Left forelimb (tissue), 1 donor: ENCODE results near the gene CERS1.

Experiments used
- DNase-seq: peaks from one replicate; pipeline ENCODE4 v3.0.0-alpha.2; 2018; ENCODE audit warnings: low spot score

Gene CERS1

DNA sequence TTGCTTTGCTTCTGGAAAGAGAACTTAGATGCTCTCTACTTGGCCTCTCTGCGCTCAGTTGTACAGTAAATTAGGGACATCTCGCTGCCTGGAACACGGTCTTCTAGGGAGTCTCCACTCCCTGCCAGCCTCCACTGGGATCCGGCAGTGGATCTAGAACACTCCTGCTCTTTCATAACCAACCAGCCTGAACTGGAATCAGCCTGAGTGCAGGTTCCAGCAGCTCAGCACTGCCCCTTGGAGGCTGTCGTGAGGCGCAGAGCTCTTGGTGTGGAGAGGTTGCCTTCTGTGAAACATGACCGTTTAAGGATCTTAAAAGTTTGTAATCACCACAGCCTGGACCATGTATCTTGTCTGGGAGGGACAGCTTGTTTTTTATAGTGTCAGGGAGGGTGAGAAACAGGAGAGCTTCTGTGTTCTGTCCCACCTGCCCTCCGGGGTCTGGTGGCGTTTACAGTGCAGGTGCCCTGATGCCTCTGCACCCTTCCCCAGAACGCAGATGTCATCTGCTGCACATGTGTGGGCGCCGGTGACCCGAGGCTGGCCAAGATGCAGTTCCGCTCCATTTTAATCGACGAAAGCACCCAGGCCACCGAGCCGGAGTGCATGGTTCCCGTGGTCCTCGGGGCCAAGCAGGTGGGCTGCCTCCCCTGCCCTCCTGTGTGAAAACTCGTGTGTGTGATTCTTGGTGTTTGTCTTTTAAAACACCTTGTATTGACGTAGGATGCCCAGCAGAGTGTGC lies 39.4 kb downstream of the CERS1 start:
- no peak for DNase-seq

DNA sequence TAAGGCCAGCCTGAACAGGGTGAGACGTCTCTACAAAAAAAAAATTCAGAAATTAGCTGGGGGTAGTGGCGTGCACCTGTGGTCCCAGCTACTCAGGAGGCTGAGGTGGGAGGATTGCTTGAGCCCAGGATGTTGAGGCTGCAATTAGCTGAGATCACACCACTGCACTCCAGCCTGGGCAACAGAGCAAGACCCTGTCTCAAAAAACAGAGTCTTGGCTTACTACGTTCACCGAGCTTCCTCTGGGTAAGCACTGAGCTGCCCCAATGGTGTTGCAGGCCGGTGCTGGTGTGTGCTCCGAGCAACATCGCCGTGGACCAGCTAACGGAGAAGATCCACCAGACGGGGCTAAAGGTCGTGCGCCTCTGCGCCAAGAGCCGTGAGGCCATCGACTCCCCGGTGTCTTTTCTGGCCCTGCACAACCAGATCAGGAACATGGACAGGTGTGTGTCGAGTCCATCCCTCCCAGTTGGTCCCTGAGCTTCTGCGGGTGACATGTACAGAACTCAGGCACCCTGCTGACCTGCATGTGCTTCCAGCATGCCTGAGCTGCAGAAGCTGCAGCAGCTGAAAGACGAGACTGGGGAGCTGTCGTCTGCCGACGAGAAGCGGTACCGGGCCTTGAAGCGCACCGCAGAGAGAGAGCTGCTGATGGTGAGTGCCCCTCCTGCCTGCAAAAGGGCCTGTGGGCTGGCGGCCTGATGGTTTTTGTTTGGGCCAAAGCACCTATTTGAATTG lies 40.1 kb downstream of the CERS1 start:
- DNase-seq, result no peak

DNA sequence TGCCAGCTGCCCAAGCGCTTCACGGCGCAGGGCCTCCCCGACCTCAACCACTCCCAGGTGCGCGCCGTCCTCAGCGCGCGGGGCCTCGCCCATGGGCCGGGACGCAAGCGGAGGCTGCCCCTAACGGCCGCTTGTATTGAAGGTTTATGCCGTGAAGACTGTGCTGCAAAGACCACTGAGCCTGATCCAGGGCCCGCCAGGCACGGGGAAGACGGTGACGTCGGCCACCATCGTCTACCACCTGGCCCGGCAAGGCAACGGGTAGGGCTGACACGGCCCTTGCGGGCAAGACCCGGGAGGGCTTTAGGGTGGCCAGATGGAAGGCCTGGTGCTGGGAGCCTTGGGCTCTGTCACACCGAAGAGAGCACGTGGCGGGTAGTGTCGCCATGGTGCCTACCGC lies 41.0 kb downstream of the CERS1 start:
- DNase-seq, result no peak

DNA sequence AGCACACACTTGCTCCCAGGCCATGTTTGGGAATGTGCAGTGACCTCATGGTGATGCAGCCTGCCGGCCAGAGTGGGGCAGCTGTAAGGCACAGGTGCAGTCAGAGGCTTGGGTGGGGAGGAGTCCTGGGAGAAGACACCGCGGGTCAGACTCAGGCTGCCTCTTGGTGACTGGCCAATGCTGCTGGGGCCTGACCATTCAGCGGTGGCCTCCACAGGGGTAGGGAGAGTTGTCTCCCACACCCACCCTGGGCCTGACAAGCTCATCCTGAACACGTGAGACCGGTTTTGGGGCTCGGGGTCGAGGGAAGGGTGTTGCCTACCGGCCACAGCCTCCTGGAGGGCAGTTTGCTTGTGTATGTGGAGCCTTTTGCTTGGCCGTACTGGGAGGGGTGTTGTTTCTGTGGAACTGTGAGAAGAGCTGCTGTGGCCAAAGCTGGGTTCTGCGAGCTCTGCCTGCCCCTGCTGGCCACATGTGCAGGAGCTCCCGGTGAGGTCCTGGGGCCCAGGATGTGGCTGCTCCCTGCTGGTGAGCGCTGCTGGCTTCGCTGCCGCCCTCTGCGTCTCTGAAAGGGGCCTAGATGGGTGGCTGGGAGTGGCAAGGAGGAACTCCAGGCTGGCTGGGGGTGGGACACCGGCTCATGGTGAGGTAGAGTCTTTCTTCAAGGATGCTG lies 42.1 kb downstream of the CERS1 start:
- DNase-seq, result no peak

DNA sequence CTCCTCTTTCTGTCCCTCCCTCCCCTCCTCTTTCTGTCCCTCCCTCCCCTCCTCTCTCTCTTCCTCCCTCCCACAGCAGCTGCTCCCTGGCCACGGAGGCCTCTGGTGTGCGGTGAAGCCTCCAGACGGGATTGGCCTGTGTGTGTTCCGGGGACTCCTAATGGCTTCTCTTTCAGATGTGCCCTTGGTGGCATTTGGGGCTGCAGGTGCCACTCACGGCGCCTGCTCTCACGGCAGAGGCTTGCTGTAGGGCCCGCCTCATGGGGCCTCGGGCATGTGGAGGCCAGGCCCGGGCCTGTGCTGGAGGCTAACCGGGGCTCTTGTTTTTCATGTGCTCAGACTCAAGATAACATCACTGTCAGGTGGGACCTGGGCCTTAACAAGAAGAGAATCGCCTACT lies 43.3 kb downstream of the CERS1 start:
- no peak for DNase-seq

DNA sequence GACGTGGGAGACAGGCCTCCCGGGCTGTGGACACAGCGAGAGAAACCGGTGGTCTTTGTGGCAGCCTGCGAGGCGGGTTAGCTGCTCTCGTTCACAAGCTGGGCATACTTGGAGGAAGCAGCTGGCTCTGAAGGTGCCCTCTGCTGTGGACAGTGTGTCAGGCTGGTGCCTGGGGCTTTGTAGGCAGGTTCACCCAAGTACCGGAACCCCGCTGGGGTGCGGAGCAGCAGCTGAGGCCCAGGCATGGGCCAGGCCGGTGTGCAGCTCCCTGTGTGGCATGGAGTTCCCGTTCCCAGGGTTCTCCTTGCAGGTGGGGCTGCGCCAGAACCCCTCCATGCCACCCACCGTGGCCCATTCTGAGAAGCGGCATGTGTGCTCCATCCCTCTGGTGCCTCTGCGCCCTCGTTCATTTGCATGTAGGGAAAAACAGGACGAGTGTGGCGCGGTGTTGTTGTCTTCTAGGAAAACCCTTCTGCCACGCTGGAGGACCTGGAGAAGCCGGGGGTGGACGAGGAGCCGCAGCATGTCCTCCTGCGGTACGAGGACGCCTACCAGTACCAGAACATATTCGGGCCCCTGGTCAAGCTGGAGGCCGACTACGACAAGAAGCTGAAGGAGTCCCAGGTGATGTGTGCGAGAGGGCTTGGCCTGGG lies 44.2 kb downstream of the CERS1 start:
- no peak for DNase-seq

DNA sequence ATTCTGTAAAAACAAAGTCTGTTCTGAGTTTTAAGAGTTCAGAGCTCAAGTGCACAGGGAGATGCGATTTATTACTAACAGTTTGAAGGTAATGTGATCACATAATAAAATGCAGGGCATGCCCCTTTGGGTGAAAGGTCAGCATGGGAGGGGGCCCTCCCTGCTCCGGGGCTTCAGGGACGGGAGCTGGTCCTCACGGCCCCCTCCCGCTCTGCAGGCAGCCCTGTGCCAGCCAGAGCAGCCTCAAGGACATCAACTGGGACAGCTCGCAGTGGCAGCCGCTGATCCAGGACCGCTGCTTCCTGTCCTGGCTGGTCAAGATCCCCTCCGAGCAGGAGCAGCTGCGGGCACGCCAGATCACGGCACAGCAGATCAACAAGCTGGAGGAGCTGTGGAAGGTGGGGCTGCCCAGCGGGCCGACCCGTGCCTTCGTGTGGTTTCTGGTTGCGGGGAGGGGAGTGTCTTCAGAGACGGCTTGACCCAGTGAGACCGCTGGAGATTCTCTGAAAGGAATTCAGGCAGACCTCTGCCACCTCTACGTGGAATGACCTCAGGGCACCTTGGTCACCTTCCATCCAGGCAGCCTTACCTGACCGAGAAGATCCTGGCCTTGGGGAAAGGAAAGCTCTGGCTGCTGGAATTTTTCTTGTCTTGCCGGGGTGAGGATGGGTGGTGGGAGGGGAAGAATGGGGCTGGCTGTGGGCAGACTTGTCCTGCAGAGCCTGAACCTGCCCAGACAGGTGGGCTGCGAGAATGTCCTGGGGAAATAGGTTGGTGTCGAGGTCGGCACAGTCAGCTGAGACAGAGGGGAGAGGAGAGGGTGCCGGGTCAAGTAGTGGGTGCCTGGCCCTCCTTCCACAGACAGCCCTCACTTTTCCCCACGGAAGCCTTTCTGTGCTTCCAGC lies 45.2 kb downstream of the CERS1 start:
- DNase-seq, result no peak

DNA sequence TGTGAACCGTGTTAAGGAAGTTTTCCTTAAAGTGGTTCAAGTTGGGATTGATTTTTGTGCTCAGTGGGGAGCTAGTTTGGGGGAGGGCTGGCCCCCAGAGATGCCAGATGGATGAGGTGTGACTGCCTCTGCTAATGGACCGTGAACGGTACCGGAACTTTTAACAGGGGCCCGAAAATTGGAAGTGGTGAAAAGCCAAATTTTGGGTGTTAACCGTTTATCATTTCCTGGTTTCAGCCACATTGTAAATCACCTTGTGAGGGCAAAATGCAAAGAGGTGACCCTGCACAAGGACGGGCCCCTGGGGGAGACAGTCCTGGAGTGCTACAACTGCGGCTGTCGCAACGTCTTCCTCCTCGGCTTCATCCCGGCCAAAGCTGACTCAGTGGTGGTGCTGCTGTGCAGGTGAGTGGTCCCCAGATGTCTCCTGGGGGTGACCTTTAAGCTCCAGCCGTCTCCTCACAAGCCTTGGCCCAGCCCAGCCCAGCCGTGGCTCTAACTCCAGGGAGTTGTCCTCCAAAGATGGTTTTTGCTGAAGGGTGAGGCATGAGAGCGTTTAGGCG lies 46.0 kb downstream of the CERS1 start:
- DNase-seq, result no peak

DNA sequence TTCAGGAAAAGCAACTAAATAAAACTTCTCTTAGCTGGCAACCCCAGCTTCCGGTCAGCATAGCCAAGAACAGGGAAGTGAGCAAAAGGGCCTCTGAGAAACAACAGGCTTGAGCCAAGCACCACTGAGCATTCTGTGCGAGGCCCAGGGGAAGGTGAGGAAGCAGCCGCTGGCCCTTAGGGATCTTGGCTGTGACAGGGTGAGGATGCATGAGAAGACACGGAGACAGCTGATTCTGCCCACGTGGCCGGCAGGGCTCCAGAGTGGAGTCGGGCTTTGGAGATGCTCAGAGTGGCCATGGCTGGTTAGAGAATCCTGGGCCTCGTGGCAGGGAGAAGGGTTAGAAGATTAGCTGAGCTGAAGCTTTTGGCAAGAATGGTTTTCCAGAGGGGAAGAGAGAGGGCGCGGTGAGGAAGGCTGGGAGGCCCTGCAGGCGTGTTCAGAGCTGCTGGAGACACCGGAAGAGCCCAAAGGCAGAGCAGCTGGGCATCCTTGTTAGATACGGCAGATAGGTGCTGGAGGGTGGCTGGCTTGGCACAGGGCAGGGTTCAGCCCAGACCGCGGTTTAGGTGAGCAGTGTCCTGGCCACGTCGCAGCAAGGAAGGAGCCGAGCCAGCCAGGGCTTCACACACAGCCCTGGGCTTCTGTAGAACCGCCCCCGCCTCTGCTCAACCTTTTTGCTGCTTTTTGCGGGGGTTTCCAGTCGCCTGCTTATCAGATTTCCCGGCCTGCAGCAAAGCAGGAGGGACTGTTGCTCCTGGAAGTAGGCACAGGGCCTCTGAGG lies 46.9 kb downstream of the CERS1 start:
- DNase-seq, result no peak

DNA sequence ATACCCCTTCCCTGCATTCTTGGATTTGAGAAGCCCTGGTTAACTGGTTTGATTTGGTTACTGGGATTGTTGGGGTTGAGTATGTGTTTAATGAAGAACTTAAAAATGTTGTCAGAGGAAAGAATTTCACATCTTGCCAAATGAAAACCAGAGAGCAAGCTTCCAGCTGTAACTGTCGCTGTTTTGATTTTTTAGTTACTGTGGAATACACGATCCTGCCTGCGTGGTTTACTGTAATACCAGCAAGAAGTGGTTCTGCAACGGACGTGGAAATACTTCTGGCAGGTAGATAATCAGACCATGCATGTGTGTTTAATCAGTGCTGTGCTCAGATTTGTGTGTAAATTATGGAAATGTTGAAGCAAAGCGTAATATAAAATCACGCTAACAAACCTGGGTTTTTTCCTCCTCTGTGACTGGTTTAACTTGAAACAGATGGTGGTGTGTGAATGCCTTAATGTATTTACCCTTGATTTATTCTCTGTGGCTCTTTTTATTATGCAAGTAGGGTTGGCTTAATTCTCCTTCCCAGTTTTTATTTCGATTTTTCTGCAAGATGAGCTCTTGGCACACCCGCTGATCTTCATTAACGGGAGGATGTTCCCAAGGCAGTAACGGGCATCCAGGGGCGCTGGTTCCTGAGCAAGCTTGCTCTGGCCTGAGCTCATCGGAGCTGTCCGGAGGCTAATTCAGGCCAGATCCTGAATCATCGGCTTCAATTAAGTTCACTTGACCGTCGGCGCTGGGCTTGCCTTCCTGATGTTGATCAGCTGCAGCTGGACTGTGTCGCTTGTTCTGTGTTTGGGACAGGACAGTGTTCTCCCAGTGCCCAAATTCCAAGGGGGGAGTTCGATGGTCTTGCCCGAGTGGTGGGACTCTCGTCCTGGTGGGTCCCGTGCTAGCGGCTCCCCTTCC lies 48.2 kb downstream of the CERS1 start:
- DNase-seq, result no peak

DNA sequence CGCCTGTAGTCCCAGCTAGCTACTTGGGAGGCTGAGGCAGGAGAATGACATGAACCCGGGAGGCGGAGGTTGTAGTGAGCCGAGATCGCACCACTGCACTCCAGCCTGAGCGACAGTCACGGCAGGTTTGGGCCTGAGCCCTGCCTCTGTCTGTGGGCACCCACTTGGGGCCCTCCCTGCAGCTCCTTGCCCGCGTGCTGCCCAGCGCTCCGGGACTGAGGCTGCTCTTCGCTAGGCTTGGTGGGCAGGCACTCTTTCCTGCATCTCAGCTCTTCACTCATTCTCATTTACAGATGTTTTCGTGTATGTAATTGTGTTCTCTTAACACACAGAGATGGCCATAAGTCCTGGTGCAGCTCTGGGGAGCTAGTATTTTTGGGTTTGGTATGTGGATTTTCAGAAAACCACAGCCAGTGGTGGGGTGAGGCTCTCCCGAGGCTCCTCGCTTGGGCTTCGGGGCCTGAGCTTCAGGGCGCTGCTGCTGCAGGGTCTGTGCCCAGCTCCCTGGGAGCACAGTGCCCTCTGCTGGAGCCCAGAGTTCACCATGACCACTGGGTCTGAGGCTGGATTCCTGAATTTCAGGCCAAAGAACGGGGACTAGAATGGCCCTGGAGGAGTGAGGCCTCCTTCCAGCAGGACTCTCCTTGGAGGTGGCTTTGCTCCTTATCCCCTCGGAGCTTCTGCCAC lies 49.0 kb downstream of the CERS1 start:
- DNase-seq, result no peak

DNA sequence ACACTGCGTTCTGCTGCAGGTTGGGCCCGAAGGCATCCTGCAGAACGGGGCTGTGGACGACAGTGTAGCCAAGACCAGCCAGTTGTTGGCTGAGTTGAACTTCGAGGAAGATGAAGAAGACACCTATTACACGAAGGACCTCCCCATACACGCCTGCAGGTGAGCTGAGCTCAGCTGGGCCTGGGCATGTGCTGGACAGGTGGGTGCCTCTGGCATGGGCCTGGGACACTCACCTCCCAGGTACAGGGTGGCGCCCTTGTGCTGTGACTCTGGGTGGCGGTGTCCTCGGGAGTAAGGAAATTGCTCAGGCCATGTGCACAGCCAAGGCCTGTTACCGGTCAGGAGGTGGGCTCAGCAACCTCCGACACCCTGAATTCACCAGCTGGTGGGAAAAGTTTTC lies 50.0 kb downstream of the CERS1 start:
- no peak for DNase-seq

DNA sequence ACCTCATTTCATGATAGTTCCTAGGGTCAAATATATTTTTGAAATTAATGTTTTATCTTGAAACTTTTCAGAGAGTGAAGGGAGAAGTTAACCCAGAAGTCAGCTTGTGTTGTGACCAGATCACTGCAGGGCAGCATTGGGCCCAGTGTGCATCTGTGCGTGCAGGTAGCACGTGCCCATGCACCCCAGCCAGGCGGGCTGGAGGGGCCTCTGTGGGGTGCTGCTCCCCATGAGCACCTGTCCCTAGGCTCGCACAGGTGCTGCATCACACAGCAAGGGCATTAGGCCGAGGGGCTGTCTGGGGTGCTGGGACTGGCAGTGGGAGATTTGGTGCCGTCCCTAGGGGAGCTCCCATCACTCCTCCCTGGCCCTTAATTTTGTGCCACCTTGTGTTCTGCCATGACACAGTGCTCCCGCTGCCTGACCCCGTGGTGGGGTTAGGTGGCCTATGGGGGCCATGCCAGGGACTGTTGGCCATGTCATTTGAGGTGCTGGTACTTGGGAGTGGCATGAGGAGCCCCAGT lies 51.1 kb downstream of the CERS1 start:
- DNase-seq, result no peak

DNA sequence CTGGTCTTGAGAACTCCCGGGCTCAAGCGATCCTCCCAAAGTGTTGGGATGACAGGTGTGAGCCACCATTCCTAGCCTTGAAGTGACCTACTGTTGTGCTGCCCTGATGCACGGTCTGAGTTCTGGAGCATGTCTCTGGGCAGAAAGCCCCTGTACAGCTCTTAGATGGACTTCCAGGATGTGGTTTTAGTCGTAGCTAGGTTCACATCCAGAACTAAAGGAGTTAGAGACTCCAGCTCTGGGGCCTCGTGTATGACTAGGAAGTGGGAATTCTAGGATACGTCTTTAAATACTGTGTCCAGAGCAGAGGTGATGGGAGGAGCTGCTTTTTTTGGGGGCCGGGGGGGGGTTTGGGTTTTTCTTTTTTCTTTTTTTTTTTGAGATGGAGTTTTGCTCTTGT lies 52.0 kb downstream of the CERS1 start:
- no peak for DNase-seq

DNA sequence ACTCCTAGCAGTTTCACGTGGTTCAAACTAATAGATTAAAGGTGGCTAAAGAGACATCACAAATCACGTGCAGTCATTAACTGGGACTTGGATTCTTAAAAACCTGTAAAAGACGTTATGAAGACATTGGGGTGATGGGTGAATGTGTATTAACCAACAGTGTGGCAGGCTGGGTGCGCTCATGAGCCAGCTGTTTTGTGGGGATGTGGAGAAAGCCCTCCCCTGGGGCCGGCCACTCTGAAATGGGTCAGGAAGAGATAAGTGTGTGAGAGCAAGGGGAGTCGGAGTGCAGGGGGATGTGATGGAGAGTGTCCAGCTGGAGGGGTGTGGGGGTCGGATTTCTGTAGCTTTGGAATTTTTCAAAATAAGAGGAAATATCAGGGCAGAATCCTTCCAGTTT lies 53.8 kb downstream of the CERS1 start:
- DNase-seq, result no peak

DNA sequence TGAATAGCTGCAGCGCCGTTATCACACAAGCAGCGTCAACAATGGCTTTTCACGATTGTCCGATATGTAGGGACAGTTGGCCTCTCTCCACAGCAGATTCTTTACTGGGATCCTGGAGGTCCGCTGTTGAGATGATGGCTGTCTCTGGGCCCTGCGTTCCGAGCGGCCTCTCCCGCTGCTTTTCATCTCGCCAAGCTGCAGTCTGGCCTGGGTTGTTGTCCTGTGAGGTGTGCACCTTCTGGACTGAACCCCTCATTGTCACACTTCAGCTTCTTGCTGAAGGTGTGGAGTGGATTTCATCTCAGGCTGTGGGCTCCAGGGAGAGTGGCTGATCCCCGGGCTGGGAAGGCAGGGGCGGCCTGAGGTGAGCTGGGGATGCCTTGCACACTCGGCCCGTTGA lies 54.6 kb downstream of the CERS1 start:
- DNase-seq, result no peak

DNA sequence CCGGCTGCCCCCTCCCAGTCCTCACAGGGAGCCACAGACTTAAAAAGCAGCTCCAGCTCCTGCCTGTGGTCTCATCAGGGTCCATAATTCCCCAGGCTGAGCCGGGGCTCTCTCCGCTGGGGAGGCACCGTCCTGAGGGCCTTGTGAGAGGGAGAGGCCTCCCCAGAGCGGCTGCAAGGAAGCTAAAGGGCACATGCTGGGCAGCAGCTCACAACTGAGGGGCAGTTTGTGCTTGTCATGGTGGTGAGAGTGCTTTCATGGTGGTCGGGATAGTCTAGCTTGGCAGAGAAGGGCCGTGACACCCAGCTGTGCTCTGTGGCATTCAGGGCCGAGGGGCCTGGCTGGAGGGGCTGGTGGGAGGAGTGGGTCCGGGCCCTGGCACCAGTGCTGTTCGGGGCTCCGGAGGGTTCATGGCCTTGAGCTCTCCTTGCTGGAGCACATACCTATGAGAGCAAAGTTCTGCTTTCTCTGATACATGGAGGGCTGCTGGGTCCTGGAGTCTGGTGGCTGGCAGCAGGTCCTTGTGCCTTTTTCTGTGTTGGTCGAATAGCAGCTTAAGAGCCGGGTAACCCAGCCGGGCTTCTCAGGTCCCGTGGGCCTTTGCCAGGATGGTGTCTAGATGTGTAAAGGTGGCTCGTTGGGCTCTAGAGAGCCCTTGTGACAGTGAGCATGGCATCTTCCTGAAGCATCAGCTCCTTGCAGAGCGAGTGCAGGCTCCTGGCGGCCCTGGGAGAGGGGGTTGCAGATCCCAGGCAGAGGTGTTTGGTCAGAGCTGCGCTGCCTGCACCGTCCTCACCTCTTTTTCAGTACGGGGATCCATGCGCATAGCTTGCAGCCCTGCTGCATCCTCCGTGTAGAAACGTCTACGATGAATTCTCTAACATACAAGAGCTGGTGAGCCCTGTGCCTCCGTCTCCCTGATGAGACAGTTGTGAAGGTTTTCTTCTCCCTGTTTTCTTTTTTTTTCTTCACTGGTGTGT lies 55.4 kb downstream of the CERS1 start:
- DNase-seq, result no peak
